HUES64 (cell line): ENCODE data around the gene GRM8.

Experiments used
- H3K27ac ChIP-seq: 2 replicates; pipeline ENCODE4 v1.7.0; 2013; ENCODE audit warnings: low read depth, low read length, inconsistent platforms
- H3K27me3 ChIP-seq: 2 replicates; pipeline ENCODE4 v1.6.1; 2013; ENCODE audit warnings: mild to moderate bottlenecking, low read length; ENCODE audit not compliant: insufficient read depth
- H3K36me3 ChIP-seq: 2 replicates; pipeline ENCODE4 v1.6.1; 2013; ENCODE audit warnings: mild to moderate bottlenecking, low read length; ENCODE audit not compliant: insufficient read depth
- H3K4me1 ChIP-seq: 2 replicates; pipeline ENCODE4 v1.6.1; 2013; ENCODE audit warnings: mild to moderate bottlenecking, low read length, moderate library complexity; ENCODE audit not compliant: insufficient read depth
- H3K4me3 ChIP-seq: 2 replicates; pipeline ENCODE4 v1.5.1; 2013; ENCODE audit warnings: mild to moderate bottlenecking, low read length, moderate library complexity
- H3K9ac ChIP-seq: 2 replicates; pipeline ENCODE4 v1.6.1; 2013; ENCODE audit warnings: mild to moderate bottlenecking, low read depth, low read length
- H3K9me3 ChIP-seq: 2 replicates; pipeline ENCODE4 v1.6.1; 2013; ENCODE audit warnings: low read depth, low read length; ENCODE audit not compliant: insufficient read depth
- WGBS: fragments of 150-250, 120-280 bp; methylation state at CpG from one replicate; pipeline ENCODE4 v1.1.7; 2013; ENCODE audit warnings: missing lambda C conversion rate; 5-methylcytosine and 5-hydroxymethylcytosine counted together

The GRM8 gene

DNA sequence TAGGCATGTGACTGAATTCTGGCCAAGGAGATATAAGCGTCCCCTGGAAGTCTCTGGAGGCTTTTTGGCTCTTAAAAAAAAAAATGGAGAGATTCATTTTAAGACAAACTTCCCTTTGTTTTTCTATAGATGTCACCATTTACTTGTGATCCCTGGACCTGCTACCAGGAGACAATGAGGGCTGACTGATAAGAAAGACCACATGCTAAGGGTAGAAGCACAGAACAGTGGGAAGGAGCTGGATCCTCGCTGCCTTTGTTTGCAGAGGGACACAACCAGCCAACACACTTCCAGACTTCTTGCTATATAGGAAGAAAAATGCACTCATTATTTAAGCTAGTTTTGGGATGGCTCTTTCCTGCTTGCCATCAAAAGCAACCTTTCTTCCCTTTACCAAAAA, 172.2 kb downstream of the GRM8 start:
- Histone ChIP-seq H3K4me3 (no peak overlapping the region), H3K9me3 (no peaks in the 10 kb centered on the region), H3K9ac (no peak overlapping the region), H3K4me1 (no peaks in the 10 kb centered on the region; the same call in 1 of the 2 replicates), H3K36me3 (no peaks in the 10 kb centered on the region), H3K27me3 (no peaks in the 10 kb centered on the region), H3K27ac (no peak overlapping the region)
- WGBS = no CpG with 5 or more reads among the region's 2 CpGs

DNA sequence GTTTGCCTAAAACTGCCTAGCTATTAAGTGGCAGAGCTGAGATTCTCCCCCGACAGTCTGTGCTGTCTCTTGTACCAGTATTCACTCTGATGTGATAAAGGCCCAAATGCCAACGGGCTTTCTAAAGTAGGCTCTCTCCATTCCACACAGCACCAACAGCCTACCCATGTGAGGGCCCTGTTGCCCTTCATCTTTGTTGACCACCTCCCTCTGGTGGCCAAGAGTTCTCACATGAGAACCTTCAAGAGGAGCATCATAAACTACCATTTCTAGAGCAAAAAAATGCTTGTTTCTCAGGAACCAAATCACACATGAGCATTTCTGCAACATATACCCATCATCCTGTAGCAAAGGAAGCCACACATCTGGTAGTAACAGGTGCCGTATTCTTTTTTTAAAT, 185.8 kb downstream of the GRM8 start:
- Histone ChIP-seq H3K36me3 (no peaks in the 10 kb centered on the region), H3K4me3 (no peak overlapping the region), H3K9ac (no peak overlapping the region), H3K4me1 (no peaks in the 10 kb centered on the region), H3K27ac (no peak overlapping the region), H3K9me3 (peaks cover 9% of the 10 kb centered on the region; the same call in 1 of the 2 replicates), H3K27me3 (no peaks in the 10 kb centered on the region)
- WGBS = 86% methylated on average over 3 of the region's 3 CpGs

DNA sequence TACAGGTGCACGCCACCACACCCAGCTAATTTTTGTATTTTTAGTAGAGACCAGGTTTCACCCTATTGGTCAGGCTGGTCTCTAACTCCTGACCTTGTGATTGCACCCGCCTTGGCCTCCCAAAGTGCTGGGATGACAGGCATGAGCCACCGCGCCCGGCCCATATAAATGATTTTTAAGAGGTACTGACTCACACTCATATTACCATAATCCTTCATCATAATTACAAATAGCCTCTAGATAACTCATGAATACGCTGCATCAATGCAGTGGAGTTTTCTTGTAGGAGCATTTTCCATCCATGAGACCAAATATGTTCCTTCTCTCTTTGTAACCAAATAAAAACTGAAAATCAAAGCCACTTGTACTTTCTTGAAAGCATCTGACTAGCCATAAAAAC, 193.3 kb downstream of the GRM8 start:
- Histone ChIP-seq H3K9me3 (0 out of 2 replicates have a peak, but pooled peaks cover 4% of the 10 kb centered on the region), H3K27ac (no peak overlapping the region), H3K9ac (no peak overlapping the region), H3K4me3 (no peak overlapping the region), H3K4me1 (no peaks in the 10 kb centered on the region), H3K36me3 (no peaks in the 10 kb centered on the region), H3K27me3 (no peaks in the 10 kb centered on the region)
- WGBS = 96% methylated on average over 6 of the region's 6 CpGs

DNA sequence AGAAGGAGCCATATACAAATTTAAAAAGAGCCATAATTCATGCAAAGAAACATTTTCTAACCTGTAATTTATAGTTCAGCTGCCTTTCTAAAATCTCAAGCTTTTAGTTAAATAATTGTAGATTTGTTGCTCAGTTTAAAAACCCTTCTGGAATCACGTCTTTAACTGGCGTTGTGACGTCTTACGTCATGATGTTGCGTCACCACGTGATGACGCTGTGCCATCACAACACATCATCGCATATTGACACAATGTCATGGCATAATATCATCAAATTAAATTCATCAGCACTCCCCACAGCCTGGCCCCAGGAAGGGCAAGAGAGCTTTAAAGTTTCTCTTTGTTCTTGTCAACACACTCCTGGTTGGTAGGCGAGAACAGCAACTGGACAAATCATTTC, 194.8 kb downstream of the GRM8 start:
- Histone ChIP-seq H3K36me3 (no peaks in the 10 kb centered on the region), H3K27ac (no peak overlapping the region), H3K27me3 (no peaks in the 10 kb centered on the region), H3K9me3 (no peaks in the 10 kb centered on the region), H3K9ac (no peak overlapping the region), H3K4me1 (no peaks in the 10 kb centered on the region), H3K4me3 (no peak overlapping the region)
- 93% methylated on average over 9 of the region's 9 CpGs for WGBS

DNA sequence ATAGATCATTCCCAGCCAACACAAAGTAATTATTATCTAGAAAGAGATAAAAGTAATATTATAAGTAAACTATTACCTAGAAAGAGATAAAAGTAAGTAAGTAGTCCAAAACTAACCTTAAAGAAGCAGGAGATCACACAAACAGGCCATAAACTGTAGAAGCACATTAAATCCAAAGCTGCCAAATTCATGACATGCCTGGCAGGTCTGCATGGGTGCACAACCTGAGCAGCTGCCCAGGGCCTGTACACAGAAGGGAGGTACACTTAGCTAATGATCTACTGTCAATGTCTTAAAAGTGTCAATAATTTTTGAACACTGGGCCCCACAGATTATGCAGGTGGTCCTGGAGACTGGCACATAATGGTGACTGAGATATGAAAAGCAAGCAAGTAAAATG, 196.5 kb downstream of the GRM8 start:
- Histone ChIP-seq H3K9ac (no peak overlapping the region), H3K36me3 (no peaks in the 10 kb centered on the region), H3K4me3 (no peak overlapping the region)

DNA sequence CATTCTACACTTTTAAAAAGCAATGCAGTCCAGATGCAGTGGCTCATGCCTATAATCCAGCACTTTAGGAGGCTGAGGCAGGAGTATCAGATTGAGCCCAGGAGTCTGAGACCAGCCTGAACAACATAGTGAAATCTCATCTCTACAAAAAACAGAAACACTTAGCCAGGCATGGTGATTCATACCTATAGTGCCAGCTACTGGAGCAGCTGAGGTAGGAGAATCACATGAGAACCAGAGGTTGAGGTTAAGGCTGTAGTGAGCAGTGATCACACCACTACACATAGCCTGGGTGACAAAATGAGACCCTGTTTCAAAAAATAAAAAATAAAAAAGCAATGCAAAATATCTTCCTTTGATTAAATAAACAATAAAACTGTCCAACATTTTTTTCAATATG, 205.2 kb downstream of the GRM8 start:
- Histone ChIP-seq H3K4me3 (no peak overlapping the region), H3K9ac (no peak overlapping the region), H3K9me3 (no peaks in the 10 kb centered on the region), H3K27ac (no peak overlapping the region), H3K36me3 (no peaks in the 10 kb centered on the region), H3K4me1 (no peaks in the 10 kb centered on the region), H3K27me3 (no peaks in the 10 kb centered on the region)

More for the DNA sequence above, 196.5 kb downstream of the GRM8 start:
- H3K27ac ChIP-seq = no peak overlapping the region
- H3K4me1 ChIP-seq = no peaks in the 10 kb centered on the region
- no peaks in the 10 kb centered on the region for H3K9me3 ChIP-seq
- H3K27me3 ChIP-seq = no peaks in the 10 kb centered on the region

DNA sequence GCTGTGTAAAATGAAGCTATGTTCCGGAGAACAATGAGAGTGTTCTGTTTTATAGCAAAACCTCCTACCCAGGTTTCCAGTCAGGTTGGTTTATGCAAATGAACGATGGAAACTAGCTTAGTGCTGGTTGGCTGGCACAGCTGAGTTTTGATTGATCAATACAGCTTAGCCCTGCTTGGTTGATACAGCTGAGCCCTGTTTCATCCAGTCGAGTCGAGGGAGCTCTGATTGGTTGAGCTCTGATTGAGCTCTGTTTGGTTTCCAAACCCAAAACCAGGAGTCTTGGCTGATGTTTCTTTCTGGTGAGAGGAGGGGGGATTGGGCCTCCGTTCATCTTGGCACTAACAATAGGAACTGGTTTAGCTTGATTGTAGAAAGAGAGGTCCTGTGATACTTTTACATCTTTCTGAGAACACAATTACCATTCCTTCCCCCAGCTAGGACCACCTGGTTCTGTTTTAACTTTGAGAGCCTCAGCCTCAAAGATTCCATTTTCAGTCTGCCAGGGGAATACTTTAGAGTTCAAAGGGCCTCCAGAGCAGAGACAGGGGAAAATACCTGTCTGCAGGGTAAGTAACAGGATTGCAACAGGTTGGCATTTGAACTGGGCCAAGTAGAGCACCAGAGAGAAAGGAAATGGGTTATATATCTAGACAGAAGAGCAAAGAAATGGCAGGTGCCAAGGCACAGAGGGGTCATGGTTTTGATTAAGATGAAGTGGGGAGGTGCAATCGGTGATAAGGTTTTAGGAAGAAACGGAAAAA, 210.9 kb downstream of the GRM8 start:
- Histone ChIP-seq H3K36me3 (no peaks in the 10 kb centered on the region), H3K9ac (no peak overlapping the region), H3K9me3 (no peaks in the 10 kb centered on the region), H3K4me3 (no peak overlapping the region), H3K4me1 (no peaks in the 10 kb centered on the region), H3K27ac (no peak overlapping the region), H3K27me3 (no peaks in the 10 kb centered on the region)
- 93% methylated on average over 6 of the region's 7 CpGs for WGBS

DNA sequence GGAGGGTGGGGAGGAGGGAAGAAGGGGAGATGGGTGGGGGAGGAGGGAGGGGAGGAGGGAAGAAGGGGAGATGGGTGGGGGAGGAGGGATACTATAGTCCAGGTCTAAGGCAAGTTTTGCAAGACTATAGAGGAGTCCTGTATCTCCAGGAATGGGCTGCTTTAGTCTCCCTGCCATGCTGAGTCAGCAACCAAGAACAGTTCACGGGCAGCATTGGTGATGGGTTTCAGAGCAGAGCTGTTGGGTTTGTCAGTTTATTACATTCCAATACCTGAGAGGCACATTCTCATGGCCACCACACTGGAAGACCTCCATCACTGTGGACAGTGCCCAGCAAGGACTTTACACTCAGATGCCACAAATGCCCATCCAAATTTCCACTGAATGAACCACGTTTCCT, 212.7 kb downstream of the GRM8 start:
- H3K36me3 ChIP-seq = no peaks in the 10 kb centered on the region
- no peak overlapping the region for H3K9ac ChIP-seq
- WGBS = 94% methylated on average over 2 of the region's 2 CpGs
- H3K4me1 ChIP-seq = no peaks in the 10 kb centered on the region
- H3K27ac ChIP-seq = no peak overlapping the region
- H3K4me3 ChIP-seq = no peak overlapping the region
- no peaks in the 10 kb centered on the region for H3K9me3 ChIP-seq
- no peaks in the 10 kb centered on the region for H3K27me3 ChIP-seq

DNA sequence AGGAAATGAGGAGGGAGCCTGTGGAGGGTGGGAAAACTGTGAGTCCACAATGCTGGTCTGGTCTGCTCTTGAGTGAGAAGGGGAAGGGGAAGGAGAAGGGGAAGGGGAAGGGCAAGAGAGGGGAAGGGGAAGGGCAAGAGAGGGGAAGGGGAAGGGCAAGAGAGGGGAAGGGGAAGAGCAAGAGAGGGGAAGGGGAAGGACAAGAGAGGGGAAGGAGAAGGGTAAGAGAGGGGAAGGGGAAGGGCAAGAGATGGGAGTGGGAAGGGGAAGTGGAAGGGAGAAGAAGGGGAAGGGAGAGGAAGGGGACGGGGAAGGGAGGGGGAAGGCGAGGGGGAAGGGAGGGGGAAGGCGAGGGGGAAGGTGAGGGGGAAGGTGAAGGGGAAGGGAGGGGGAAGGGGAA, 213.2 kb downstream of the GRM8 start:
- no peaks in the 10 kb centered on the region for H3K27me3 ChIP-seq
- H3K4me3 ChIP-seq = no peak overlapping the region
- no CpG with 5 or more reads among the region's 3 CpGs for WGBS
- H3K9ac ChIP-seq = no peak overlapping the region
- no peaks in the 10 kb centered on the region for H3K4me1 ChIP-seq
- H3K27ac ChIP-seq = no peak overlapping the region
- no peaks in the 10 kb centered on the region for H3K36me3 ChIP-seq
- H3K9me3 ChIP-seq = no peaks in the 10 kb centered on the region

DNA sequence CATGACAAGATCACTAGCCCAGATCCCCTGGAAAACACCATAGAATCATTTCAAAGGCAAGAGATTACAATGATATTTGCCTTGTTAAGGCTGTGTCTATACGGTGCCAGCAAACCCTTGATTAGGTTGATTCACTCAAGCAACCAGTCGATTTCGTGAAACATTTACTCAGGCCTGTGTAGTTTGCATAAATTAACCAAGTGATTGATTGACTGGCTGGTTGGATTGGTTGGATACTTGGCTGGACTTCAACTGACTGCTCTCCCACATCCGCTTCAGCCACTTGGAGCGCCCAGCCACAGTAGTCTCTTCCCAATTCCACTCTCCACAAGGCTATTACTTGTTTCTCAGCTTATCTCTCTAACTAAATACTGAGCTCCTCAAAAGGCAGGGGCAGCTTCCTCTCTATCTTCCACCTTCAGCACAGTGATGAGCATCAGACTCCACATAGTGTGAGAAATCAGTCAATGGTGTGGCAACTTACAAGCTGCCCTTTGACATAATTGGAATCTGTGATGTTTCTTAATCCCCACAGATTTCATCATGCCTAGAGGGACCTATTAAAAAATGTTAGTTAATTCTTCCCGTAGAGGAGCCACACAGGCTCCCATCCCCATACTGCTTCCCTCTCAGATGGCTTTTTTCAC, 217.4 kb downstream of the GRM8 start:
- Histone ChIP-seq H3K4me1 (no peaks in the 10 kb centered on the region), H3K4me3 (no peak overlapping the region), H3K9ac (no peak overlapping the region), H3K27me3 (no peaks in the 10 kb centered on the region), H3K9me3 (no peaks in the 10 kb centered on the region), H3K27ac (no peak overlapping the region), H3K36me3 (no peaks in the 10 kb centered on the region)
- WGBS = 92% methylated on average over 6 of the region's 6 CpGs

DNA sequence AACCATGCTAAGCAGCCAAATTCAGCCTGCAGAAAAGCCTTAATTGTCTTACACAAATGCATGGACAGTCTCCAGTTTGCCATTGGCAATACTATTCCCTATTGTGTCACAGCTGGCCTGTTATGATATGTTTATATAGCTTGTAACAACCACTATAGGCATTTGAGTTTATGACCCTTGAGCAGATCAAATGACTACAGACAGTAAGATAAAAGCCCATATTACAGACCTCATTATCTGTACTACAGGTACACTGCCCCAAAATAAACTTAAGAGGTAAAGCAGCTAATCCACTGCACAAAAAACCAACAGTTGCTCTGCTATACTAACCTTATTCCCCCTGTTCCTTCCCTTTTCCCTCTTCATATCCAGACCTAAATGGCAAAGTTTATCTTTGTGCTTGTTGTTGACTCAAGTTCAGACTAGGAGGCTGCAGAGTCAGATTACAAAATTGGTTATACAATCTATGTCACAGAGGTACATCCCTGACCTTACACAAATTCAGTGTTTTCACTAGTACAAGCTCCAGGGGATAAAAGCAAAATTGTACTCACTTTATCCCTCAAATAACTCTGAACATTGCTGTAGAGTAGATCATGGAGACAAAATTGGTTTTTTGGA, 218.4 kb downstream of the GRM8 start:
- H3K4me1 ChIP-seq = no peaks in the 10 kb centered on the region

More for the DNA sequence above, 218.4 kb downstream of the GRM8 start:
- H3K36me3 ChIP-seq = no peaks in the 10 kb centered on the region
- H3K27me3 ChIP-seq = no peaks in the 10 kb centered on the region
- no peak overlapping the region for H3K27ac ChIP-seq
- no peak overlapping the region for H3K4me3 ChIP-seq
- no peak overlapping the region for H3K9ac ChIP-seq
- H3K9me3 ChIP-seq = no peaks in the 10 kb centered on the region
